Uterus (tissue), 4 donors: ENCODE measurements around the gene MAP4K1. TPM values are rescaled to one million over a fixed set of nuclear protein-coding genes. Genes with fewer than 3 reads are reported as not detected.

ENCODE experiments used
- DNase-seq, 2 donors: peaks; one replicate each; pipeline ENCODE4 v3.0.0-alpha.2; 2019 to 2020
- H3K27ac ChIP-seq, 2 donors: fragments of 200-600 bp; sonication (generic); 1 replicate in 1 of 2; 2 replicates in 1 of 2; pipeline ENCODE4 v1.5.1; 2016 to 2018
- H3K27me3 ChIP-seq, 2 donors: fragments of 200-600 bp; sonication (generic); one replicate each; pipeline ENCODE4 v1.5.1; 2018 to 2019; ENCODE audit warnings: control low read depth in 1 of 2
- H3K36me3 ChIP-seq, 2 donors: fragments of 200-600 bp; sonication (generic); one replicate each; pipeline ENCODE4 v1.5.1; 2019; ENCODE audit warnings: control low read depth in 1 of 2
- H3K4me1 ChIP-seq, 2 donors: fragments of 200-600 bp; sonication (generic); one replicate each; pipeline ENCODE4 v1.5.1; 2018 to 2019; ENCODE audit warnings: control low read depth in 1 of 2
- H3K4me3 ChIP-seq, 2 donors: fragments of 200-600 bp; sonication (generic); 1 replicate in 1 of 2; 2 replicates in 1 of 2; pipeline ENCODE4 v1.5.1; 2018 to 2019; ENCODE audit warnings: mild to moderate bottlenecking in 1 of 2
- H3K9me3 ChIP-seq, 2 donors: fragments of 200-600 bp; sonication (generic); one replicate each; pipeline ENCODE4 v1.5.1; 2019; ENCODE audit warnings: control low read depth in 1 of 2
- CTCF ChIP-seq, 4 experiments: fragments of 200-600 bp in 2 of 4; fragments of 450-650 bp in 2 of 4; sonication (generic) in 2 of 4; IDR thresholded peaks; one replicate each; pipeline ENCODE4 v1.5.1; 2016 to 2019; ENCODE audit warnings: antibody characterized with exemption in 4 of 4, mild to moderate bottlenecking in 2 of 4, moderate library complexity in 1 of 4
- POLR2A ChIP-seq, 2 donors: fragments of 450-650 bp; IDR thresholded peaks; one replicate each; pipeline ENCODE4 v1.6.1; 2016; ENCODE audit warnings: antibody characterized with exemption in 2 of 2, mild to moderate bottlenecking in 1 of 2, moderate library complexity in 1 of 2
- intact Hi-C: fragments of 100-400 bp; cut with DNase I; formaldehyde crosslinking; loops from one replicate; pipeline ENCODE4 v1.15.1; 2023; ENCODE audit warnings: low total_unique reads
- total RNA-seq, 4 donors: library from RNA; depleted of rRNA in 3 of 4; stranded (reverse); fragments of >200 nt in 3 of 4; gene quantifications; one replicate each; pipeline versions ENCODE4 v1.1.0 to v1.2.4, GENCODE V29; 2014 to 2023
- donor health status: DM: yes; HTN: yes; CAD: no.

Gene MAP4K1
- total RNA-seq, 4 donors from 2014 or later, result 0.55 to 4.5 (median 3.6) TPM; not detected in 1

DNA sequence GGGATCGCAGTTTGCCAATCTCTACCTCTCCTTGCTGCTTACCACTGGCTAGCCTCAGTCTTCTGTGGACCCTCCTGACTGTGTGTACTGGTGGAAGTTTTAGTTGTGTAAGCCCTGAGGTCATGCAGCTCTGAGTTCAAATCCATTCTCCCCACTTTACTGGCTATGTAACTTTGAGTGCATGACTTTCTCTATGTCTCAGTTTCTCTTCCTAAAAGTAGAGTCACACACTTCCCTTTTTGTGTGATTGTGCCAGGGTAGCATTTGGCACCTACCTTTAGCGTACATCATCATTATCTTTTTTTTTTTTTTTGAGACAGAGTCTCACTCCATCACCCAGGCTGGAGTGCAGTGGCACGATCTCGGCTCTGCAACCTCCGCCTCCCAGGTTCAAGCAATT, 70.3 kb downstream of the MAP4K1 start:
- Histone ChIP-seq H3K4me1 (no peaks in the 10 kb centered on the region), H3K36me3 (no peaks in the 10 kb centered on the region), H3K27ac (no peak overlapping the region), H3K9me3 (no peaks in the 10 kb centered on the region), H3K27me3 (no peaks in the 10 kb centered on the region), H3K4me3 (no peak overlapping the region)
- no peak for DNase-seq
- intact Hi-C loops, result no loop called here
- TF ChIP-seq CTCF (IDR thresholded peaks at IDR 0.05) (no peak), POLR2A (IDR thresholded peaks at IDR 0.05) (no peak)

GRCh38 chr19:38545596-38545995, 72.2 kb downstream of the MAP4K1 start:
- intact Hi-C loops, result no loop called here
- no peak for TF ChIP-seq CTCF (IDR thresholded peaks at IDR 0.05)
- TF ChIP-seq POLR2A (IDR thresholded peaks at IDR 0.05), result no peak

GRCh38 chr19:38544569-38545315, 73.0 kb downstream of the MAP4K1 start:
- no peak for DNase-seq
- Histone ChIP-seq H3K4me1 (no peaks in the 10 kb centered on the region), H3K27me3 (no peaks in the 10 kb centered on the region), H3K27ac (no peak overlapping the region), H3K4me3 (no peak overlapping the region), H3K9me3 (no peaks in the 10 kb centered on the region), H3K36me3 (no peaks in the 10 kb centered on the region)
- TF ChIP-seq CTCF (IDR thresholded peaks at IDR 0.05) (peak in 1 of 4 experiments; percentile 48), POLR2A (IDR thresholded peaks at IDR 0.05) (no peak)
- intact Hi-C loops, result no loop called here

More at GRCh38 chr19:38545596-38545995, 72.2 kb downstream of the MAP4K1 start:
- Histone ChIP-seq H3K36me3 (no peaks in the 10 kb centered on the region), H3K9me3 (no peaks in the 10 kb centered on the region), H3K27me3 (no peaks in the 10 kb centered on the region), H3K4me3 (no peak overlapping the region), H3K4me1 (no peaks in the 10 kb centered on the region), H3K27ac (no peak overlapping the region)
- DNase-seq, result no peak

- Histone ChIP-seq H3K27ac (no peak overlapping the region), H3K27me3 (no peaks in the 10 kb centered on the region), H3K36me3 (no peaks in the 10 kb centered on the region), H3K4me1 (no peaks in the 10 kb centered on the region), H3K9me3 (no peaks in the 10 kb centered on the region), H3K4me3 (no peak overlapping the region)
- intact Hi-C loops, result no loop called here
- DNase-seq, result peak; percentile 41 to 45
- peak in 3 of 4 experiments; percentile 27 to 59 (median 38) for TF ChIP-seq CTCF (IDR thresholded peaks at IDR 0.05)
- no peak for TF ChIP-seq POLR2A (IDR thresholded peaks at IDR 0.05)
These were observed 73.8 kb downstream of the MAP4K1 start for GRCh38 chr19:38543807-38544568.

DNA sequence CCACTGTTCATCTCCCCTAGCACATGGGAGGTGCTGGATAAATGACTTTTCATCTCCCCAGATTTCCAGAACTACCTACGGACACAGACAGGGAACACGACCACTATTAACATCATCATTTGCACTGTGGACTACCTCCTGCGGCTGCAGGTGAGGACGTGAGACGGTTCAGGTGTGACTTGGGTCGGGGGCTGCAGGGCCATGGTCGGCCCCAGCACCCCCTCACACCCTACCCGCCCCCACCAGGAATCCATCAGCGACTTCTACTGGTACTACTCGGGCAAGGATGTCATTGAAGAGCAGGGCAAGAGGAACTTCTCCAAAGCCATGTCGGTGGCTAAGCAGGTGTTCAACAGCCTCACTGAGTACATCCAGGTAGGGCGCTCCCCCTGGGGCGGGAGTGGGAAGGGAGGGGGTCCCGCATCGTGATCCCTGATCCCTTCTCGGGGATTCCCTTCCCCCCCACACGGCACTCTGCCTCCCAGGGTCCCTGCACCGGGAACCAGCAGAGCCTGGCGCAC, 74.4 kb downstream of the MAP4K1 start:
- Histone ChIP-seq H3K9me3 (no peaks in the 10 kb centered on the region), H3K4me1 (no peaks in the 10 kb centered on the region), H3K27me3 (no peaks in the 10 kb centered on the region), H3K36me3 (no peaks in the 10 kb centered on the region), H3K27ac (no peak overlapping the region), H3K4me3 (no peak overlapping the region)
- intact Hi-C loops, result no loop called here
- TF ChIP-seq POLR2A (IDR thresholded peaks at IDR 0.05), result no peak
- TF ChIP-seq CTCF (IDR thresholded peaks at IDR 0.05), result no peak
- no peak for DNase-seq
